K562 (cell line): ENCODE results near the gene COPRS. TPM values are rescaled to one million over a fixed set of nuclear protein-coding genes. Genes with fewer than 3 reads are reported as not detected.

Experiments used
- ATAC-seq: fragments of 200-7000 bp; cut with Tn5 transposase; 3 replicates; pipeline ENCODE4 v1.9.1; 2020; ENCODE audit warnings: moderate library complexity
- Bru-seq: library from RNA; stranded (reverse); fragments of 400-500 nt; gene quantifications from one replicate; lab custom pipeline; 2021; lab: Mats Ljungman, UMichigan
- BruChase-seq, 2 experiments: library from RNA; stranded (reverse); fragments of 400-500 nt; gene quantifications; one replicate each; lab custom pipeline; 2021; lab: Mats Ljungman, UMichigan
- BruUV-seq: library from RNA; stranded (reverse); fragments of 400-500 nt; replicated peaks from 2 replicates; lab custom pipeline; 2021; lab: Mats Ljungman, UMichigan
- CTCF ChIA-PET: fragments of 300-600 bp; formaldehyde crosslinking; extraction: SDS; loops from one replicate; lab custom pipeline; 2021; ENCODE audit warnings: low intra/inter-chr PET ratio; lab: Yijun Ruan, JAX
- POLR2A ChIA-PET: fragments of 300-600, 350-650 bp; sonication (Branson Sonifier 250); formaldehyde crosslinking; extraction: SDS; loops from one replicate; lab custom pipeline; 2021; ENCODE audit warnings: antibody characterized with exemption, inconsistent platforms; lab: Yijun Ruan, JAX
- DNase-seq, 4 experiments: peaks; one replicate each; pipeline versions ENCODE4 v3.0.0 to v3.0.0-alpha.2; 2011 to 2018; ENCODE audit warnings: low spot score in 3 of 4, mixed read lengths in 3 of 4; ENCODE audit errors: extremely low read depth in 1 of 4
- FAIRE-seq: peaks from 2 replicates; lab custom pipeline; 2011; peaks lifted over from hg19 to GRCh38; lab: Jason Lieb, UNC
- H2AFZ ChIP-seq: 2 replicates; pipeline ENCODE4 v1.6.0; 2011; ENCODE audit warnings: low read depth, low read length, control low read depth, inconsistent platforms
- H3K27ac ChIP-seq: fragments of 200-600 bp; 3 replicates; pipeline ENCODE4 v1.8.0; 2011; ENCODE audit warnings: low read depth, mild to moderate bottlenecking, control low read depth, inconsistent platforms, low read length, moderate library complexity, mixed read lengths; ENCODE audit errors: extremely low read depth
- H3K27me3 ChIP-seq, 2 experiments: fragments of 300-600 bp in 1 of 2; 2 replicates in 1 of 2; 3 replicates in 1 of 2; pipeline versions ENCODE4 v1.6.0 to v1.8.0; 2011; ENCODE audit warnings: inconsistent platforms in 2 of 2, low read length in 2 of 2, mild to moderate bottlenecking in 1 of 2, mixed read lengths in 1 of 2, moderate library complexity in 1 of 2; ENCODE audit not compliant: control insufficient read depth in 2 of 2, insufficient read depth in 2 of 2
- H3K36me3 ChIP-seq: fragments of 300-600 bp; 3 replicates; pipeline ENCODE4 v1.8.0; 2011; ENCODE audit warnings: mild to moderate bottlenecking, low read length, inconsistent platforms; ENCODE audit not compliant: control insufficient read depth, insufficient read depth
- H3K4me1 ChIP-seq, 2 experiments: fragments of 200-600 bp in 1 of 2; replicated peaks in 1 of 2; 2 replicates in 1 of 2; 3 replicates in 1 of 2; pipeline versions ENCODE4 v1.5.1 to v1.8.0; 2011; ENCODE audit warnings: inconsistent platforms in 2 of 2, low read length in 2 of 2, mild to moderate bottlenecking in 1 of 2, mixed read lengths in 1 of 2, moderate library complexity in 1 of 2; ENCODE audit not compliant: control insufficient read depth in 2 of 2, insufficient read depth in 2 of 2
- H3K4me2 ChIP-seq: 2 replicates; pipeline ENCODE4 v1.6.1; 2011; ENCODE audit warnings: low read length, control low read depth, inconsistent platforms, mixed read lengths; ENCODE audit not compliant: insufficient read depth
- H3K4me3 ChIP-seq: fragments of 200-600 bp; sonication (generic), shearing (Covaris generic); 2 replicates; pipeline ENCODE4 v1.5.1; 2016; ENCODE audit warnings: control low read depth, inconsistent platforms
- H3K79me2 ChIP-seq: fragments of 200-600 bp; 3 replicates; pipeline ENCODE4 v1.8.0; 2011; ENCODE audit warnings: low read length, inconsistent platforms; ENCODE audit not compliant: control insufficient read depth, insufficient read depth
- H3K9ac ChIP-seq, 2 experiments: 2 replicates each; pipeline versions ENCODE4 v1.6.0 to v1.6.1; 2011; ENCODE audit warnings: low read depth in 2 of 2, low read length in 2 of 2, control low read depth in 1 of 2, inconsistent platforms in 1 of 2, mild to moderate bottlenecking in 1 of 2, mixed read lengths in 1 of 2; ENCODE audit not compliant: insufficient read depth in 1 of 2
- H3K9me1 ChIP-seq: one replicate; pipeline ENCODE4 v1.6.0; 2011; ENCODE audit warnings: inconsistent platforms, mild to moderate bottlenecking, low read length, moderate library complexity; ENCODE audit not compliant: control insufficient read depth, insufficient read depth
- H3K9me3 ChIP-seq: replicated peaks from 2 replicates; pipeline ENCODE4 v1.5.1; 2011; ENCODE audit warnings: low read depth, low read length, inconsistent platforms; ENCODE audit not compliant: control insufficient read depth, insufficient read depth
- H4K20me1 ChIP-seq: replicated peaks from 2 replicates; pipeline ENCODE4 v1.6.1; 2011; ENCODE audit warnings: low read length, inconsistent platforms, mixed read lengths; ENCODE audit not compliant: control insufficient read depth, insufficient read depth
- BCOR ChIP-seq: fragments of 450-650 bp; IDR thresholded peaks from 2 replicates; pipeline ENCODE4 v1.6.1; 2016
- CEBPZ ChIP-seq: fragments of 150-350 bp; IDR thresholded peaks from 2 replicates; pipeline ENCODE4 v1.6.1; 2014; ENCODE audit warnings: low read depth, mild to moderate bottlenecking, low read length, borderline replicate concordance
- FOXM1 ChIP-seq, 2 experiments: fragments of 450-650 bp in 1 of 2; sonication (generic) in 1 of 2; formaldehyde crosslinking in 1 of 2; IDR thresholded peaks; 2 replicates each; pipeline versions ENCODE4 v1.6.1 to v1.9.0; 2017 to 2022; ENCODE audit warnings: low read depth in 2 of 2, mild to moderate bottlenecking in 2 of 2, missing genetic modification reagents in 1 of 2, moderate library complexity in 1 of 2
- PRMT5 ChIP-seq: sonication (generic); formaldehyde crosslinking; IDR thresholded peaks from 2 replicates; pipeline ENCODE4 v1.5.0; 2020; ENCODE audit warnings: missing genetic modification reagents
- RCOR1 ChIP-seq, 2 experiments: IDR thresholded peaks; 2 replicates each; pipeline ENCODE4 v1.6.1; 2012; ENCODE audit warnings: low read depth in 2 of 2, low read length in 2 of 2, borderline replicate concordance in 1 of 2, improper control_type of control experiment in 1 of 2
- TFE3 ChIP-seq: fragments of 450-650 bp; formaldehyde crosslinking; IDR thresholded peaks from 2 replicates; pipeline ENCODE4 v1.4.0; 2020; ENCODE audit warnings: mild to moderate bottlenecking, mixed read lengths
- ZNF589 ChIP-seq: fragments of 200-800 bp; sonication (Bioruptor generic); IDR thresholded peaks from 2 replicates; pipeline ENCODE4 v1.6.1; 2016; ENCODE audit warnings: low read depth, missing genetic modification characterization, missing compliant biosample characterization
- ZNF766 ChIP-seq: fragments of 200-800 bp; sonication (Bioruptor generic); conservative IDR thresholded peaks from 2 replicates; pipeline ENCODE4 v1.6.1; 2016; ENCODE audit warnings: missing genetic modification characterization, missing compliant biosample characterization
- WGBS: fragments of 100-300 bp; shearing (Covaris generic); methylation state at CpG from one replicate; pipeline ENCODE4 v1.1.6; 2016; ENCODE audit warnings: low coverage, mixed read lengths; ENCODE audit not compliant: insufficient coverage; ENCODE audit errors: missing lambda C conversion rate; 5-methylcytosine and 5-hydroxymethylcytosine counted together
- in situ Hi-C: fragments of 300-500 bp; cut with MboI; formaldehyde crosslinking; loops from 4 replicates; pipeline ENCODE4 v1.15.0; 2018; ENCODE audit warnings: inconsistent platforms, mixed read lengths
- intact Hi-C: fragments of 100-400 bp; cut with micrococcal nuclease; formaldehyde crosslinking; loops from 2 replicates; pipeline ENCODE4 v1.14.2; 2022
- long read RNA-seq, 3 experiments: library from polyadenylated mRNA in 2 of 3; library from RNA in 1 of 3; unstranded in 2 of 3; stranded (forward) in 1 of 3; transcript quantifications; one replicate each; pipeline ENCODE4 v2.0.0, GENCODE V29; 2019 to 2022
- polyA minus RNA-seq, 3 experiments: library from RNA; depleted of rRNA, polyadenylated mRNA; stranded (reverse); fragments of >200 nt; gene quantifications; 2 replicates each; pipeline ENCODE4 v1.2.3, GENCODE V29; 2011
- polyA plus RNA-seq, 8 experiments: library from polyadenylated mRNA; depleted of rRNA in 4 of 8; stranded (reverse) in 5 of 8; unstranded in 3 of 8; fragments of >200 nt; fragmentation: Nextera tagmentation in 2 of 8; fragmentation: Illumina TruSeq in 1 of 8; extraction: Ambion mirVana in 2 of 8; extraction: Trizol in 1 of 8; gene quantifications; 2 replicates each; pipeline versions ENCODE4 v1.2.1 to v1.2.3, GENCODE V29; 2011 to 2014; ENCODE audit warnings: inconsistent platforms in 1 of 8, missing spikeins in 1 of 8
- total RNA-seq, 7 experiments: library from RNA; depleted of rRNA in 6 of 7; stranded (reverse); fragments of >200 nt in 6 of 7; fragmentation: Illumina TruSeq in 2 of 7; extraction: Trizol in 2 of 7; gene quantifications; 2 replicates each; pipeline versions ENCODE4 v1.2.1 to v1.2.3, GENCODE V29; 2011 to 2021; ENCODE audit warnings: low replicate concordance in 1 of 7

The COPRS gene, protein sequence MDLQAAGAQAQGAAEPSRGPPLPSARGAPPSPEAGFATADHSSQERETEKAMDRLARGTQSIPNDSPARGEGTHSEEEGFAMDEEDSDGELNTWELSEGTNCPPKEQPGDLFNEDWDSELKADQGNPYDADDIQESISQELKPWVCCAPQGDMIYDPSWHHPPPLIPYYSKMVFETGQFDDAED
- total RNA-seq (2011; cell fraction: chromatin; rRNA removed; ENCODE audit: low replicate concordance): 5.9 and 9.8 TPM in 2 replicates
- total RNA-seq (2011; cell fraction: nucleolus; rRNA removed): 9.0 and 9.9 TPM in 2 replicates
- 8.0 and 13.7 TPM in 2 replicates for total RNA-seq (2011; cell fraction: nucleoplasm; rRNA removed)
- 102 and 103 TPM in 2 replicates for total RNA-seq (2014; rRNA removed)
- 74.0 and 81.1 TPM in 2 replicates for total RNA-seq (2014; rRNA removed; fragmentation: Illumina TruSeq; extraction: Trizol)
- total RNA-seq (2015; rRNA removed; fragmentation: Illumina TruSeq; extraction: Trizol): 77.8 and 79.6 TPM in 2 replicates
- total RNA-seq (2021): 48.2 and 56.8 TPM in 2 replicates
- 21.6 and 37.3 TPM in 2 replicates for polyA plus RNA-seq (2011; rRNA removed)
- 30.7 and 47.8 TPM in 2 replicates for polyA plus RNA-seq (2011; cell fraction: cytosol; rRNA removed)
- polyA plus RNA-seq (2011; cell fraction: nucleus; rRNA removed): 14.3 and 18.7 TPM in 2 replicates
- polyA plus RNA-seq (2012): 48.5 and 68.8 TPM in 2 replicates
- 60.4 and 60.5 TPM in 2 replicates for polyA plus RNA-seq (2014; fragmentation: Illumina TruSeq; extraction: Trizol)
- 10 to 100 TPM; 11.9 to 13.7 TPM for polyA plus RNA-seq (2014; fragmentation: Nextera tagmentation; extraction: Ambion mirVana)
- 59.7 and 68.8 TPM in 2 replicates for polyA plus RNA-seq (2014; rRNA removed)
- polyA minus RNA-seq (2011; rRNA and poly(A)+ RNA removed): 29.9 and 48.6 TPM in 2 replicates
- 6.6 and 24.9 TPM in 2 replicates for polyA minus RNA-seq (2011; cell fraction: cytosol; rRNA and poly(A)+ RNA removed)
- 2.7 and 5.4 TPM in 2 replicates for polyA minus RNA-seq (2011; cell fraction: nucleus; rRNA and poly(A)+ RNA removed)
- percentile 82 among the genes with signal in this experiment for Bru-seq, nascent RNA
- percentile 78 among the genes with signal in this experiment for BruChase-seq, experiment 1, labeled RNA remaining after a 2-hour chase
- percentile 76 among the genes with signal in this experiment for BruChase-seq, experiment 2, labeled RNA remaining after a 6-hour chase
- long read RNA-seq, experiment 1, transcript COPRS-201 (4 exons, 968 nt): major isoform, 133 of 167 reads
- long read RNA-seq, experiment 1, partial matches to known transcripts: 8 of 167 reads
- long read RNA-seq, experiment 1, other reads (novel, unspliced or antisense): 25 of 167 reads
- long read RNA-seq, experiment 2, partial matches to known transcripts: 2 of 115 reads
- long read RNA-seq, experiment 2, other reads (novel, unspliced or antisense): 111 of 115 reads
- long read RNA-seq, experiment 3, transcript COPRS-201 (4 exons, 968 nt): major isoform, 12 of 12 reads
- long read RNA-seq, experiment 3, partial matches to known transcripts: 0 of 12 reads
- long read RNA-seq, experiment 3, other reads (novel, unspliced or antisense): 0 of 12 reads

DNA sequence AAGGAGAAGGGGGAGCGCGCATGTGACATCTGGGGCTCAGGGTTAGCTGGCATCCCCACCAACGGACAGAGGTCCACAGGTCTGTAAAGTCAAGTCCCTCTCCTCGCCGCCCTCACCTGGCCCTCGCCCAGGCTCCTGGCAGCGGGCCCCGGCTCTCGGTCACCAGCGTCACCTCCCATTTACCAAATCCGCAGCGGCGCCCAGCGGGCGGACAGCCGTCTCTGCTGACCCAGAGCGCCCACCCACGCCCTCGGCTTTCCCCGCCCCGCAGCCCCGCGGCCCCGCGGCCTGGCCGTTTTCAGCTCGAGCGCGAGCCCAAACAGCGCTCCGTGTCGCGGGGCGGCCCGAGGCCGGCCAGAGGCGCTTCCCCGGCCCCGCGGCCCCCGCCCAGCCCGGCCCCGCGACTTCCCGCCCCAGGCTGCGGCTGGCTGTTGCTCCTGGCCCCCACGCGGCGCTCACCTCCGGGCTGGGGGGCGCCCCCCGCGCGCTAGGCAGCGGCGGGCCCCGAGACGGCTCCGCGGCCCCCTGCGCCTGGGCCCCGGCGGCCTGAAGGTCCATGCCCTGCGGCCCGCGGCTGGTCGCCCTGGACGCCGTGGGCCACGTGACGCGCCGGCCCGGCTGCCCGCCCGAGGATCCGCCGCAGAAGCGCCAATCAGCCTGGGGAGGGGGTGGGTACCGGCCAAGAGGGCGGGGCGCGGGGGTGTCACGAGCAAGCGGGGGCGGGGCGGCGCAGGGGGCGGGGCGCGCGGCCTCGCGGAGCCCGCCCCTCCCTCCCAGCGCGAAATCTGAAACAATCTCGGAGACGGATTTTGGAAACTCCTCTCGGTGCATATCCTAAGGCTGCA is at the start of gene COPRS:
Gene COPRS, minus strand, starts transcription at position 603 of the 845 bp plus-strand sequence. Its CDS starts 45 bp downstream, at position 558.
- Histone ChIP-seq H3K27ac (peak within 1 kb of the TSS; percentile 65; the same call in 2 of the 3 replicates), H3K4me2 (peak within 1 kb of the TSS; percentile 95), H3K9ac (peak within 1 kb of the TSS; percentile 74 to 93), H3K27me3 (no peaks in the 10 kb centered on the region), H3K4me3 (peak within 1 kb of the TSS; percentile 68), H3K36me3 (peaks cover 39% of the 10 kb centered on the region), H3K4me1 (peaks cover 18 to 20% of the 10 kb centered on the region in 2 experiments), H2AFZ (peak within 1 kb of the TSS; percentile 82), H3K79me2 (peaks cover 23% of the 10 kb centered on the region), H4K20me1 (peaks cover 8% of the 10 kb centered on the region), H3K9me3 (no peaks in the 10 kb centered on the region), H3K9me1 (peaks cover 3% of the 10 kb centered on the region)
- CTCF ChIA-PET: no interaction called here
- 0% methylated on average over 34 of the region's 100 CpGs for WGBS
- DNase-seq (peak; percentile 89 to 97 (median 96)), ATAC-seq (peak; percentile 92), FAIRE-seq (peak; percentile 68)
- intact Hi-C loops (no loop called here), in situ Hi-C loops (no loop called here)
- POLR2A ChIA-PET: interaction anchor here (0.7 to 1.1 kb wide), 2 partner anchors 13 to 29 kb away, joined by 3 to 4 read pairs; no protein-coding TSS in a partner anchor
- no TSS peak for BruUV-seq
- no peak for TF ChIP-seq ZNF589
- TF ChIP-seq FOXM1 (IDR thresholded peaks at IDR 0.05; ENCODE audit: low read depth): no peak
- TF ChIP-seq FOXM1 (CRISPR knock-in tag; IDR thresholded peaks at IDR 0.05; ENCODE audit: low read depth): no peak
- no peak for TF ChIP-seq CEBPZ
- no peak for TF ChIP-seq ZNF766 (CRISPR knock-in tag)
- peak; percentile 30 for TF ChIP-seq TFE3
- TF ChIP-seq BCOR: no peak
- TF ChIP-seq PRMT5 (CRISPR knock-in tag): no peak
- TF ChIP-seq RCOR1 (IDR thresholded peaks at IDR 0.05; ENCODE audit: borderline replicate concordance in 1 of 2, low read depth in 2 of 2, low read length in 2 of 2): peak; percentile 58 to 75; a peak in 3 of 4 replicates
